K562 (cell line): ENCODE data around the gene OBSL1. TPM values are rescaled to one million over a fixed set of nuclear protein-coding genes. Genes with fewer than 3 reads are reported as not detected.

Experiments
- ATAC-seq: fragments of 200-7000 bp; cut with Tn5 transposase; 3 replicates; pipeline ENCODE4 v1.9.1; 2020; ENCODE audit warnings: moderate library complexity
- BruUV-seq: library from RNA; stranded (reverse); fragments of 400-500 nt; replicated peaks from 2 replicates; lab custom pipeline; 2021; lab: Mats Ljungman, UMichigan
- CTCF ChIA-PET: fragments of 300-600 bp; formaldehyde crosslinking; extraction: SDS; loops from one replicate; lab custom pipeline; 2021; ENCODE audit warnings: low intra/inter-chr PET ratio; lab: Yijun Ruan, JAX
- POLR2A ChIA-PET: fragments of 300-600, 350-650 bp; sonication (Branson Sonifier 250); formaldehyde crosslinking; extraction: SDS; loops from one replicate; lab custom pipeline; 2021; ENCODE audit warnings: antibody characterized with exemption, inconsistent platforms; lab: Yijun Ruan, JAX
- DNase-seq, 4 experiments: peaks; one replicate each; pipeline versions ENCODE4 v3.0.0 to v3.0.0-alpha.2; 2011 to 2018; ENCODE audit warnings: low spot score in 3 of 4, mixed read lengths in 3 of 4; ENCODE audit errors: extremely low read depth in 1 of 4
- FAIRE-seq: peaks from 2 replicates; lab custom pipeline; 2011; peaks lifted over from hg19 to GRCh38; lab: Jason Lieb, UNC
- H2AFZ ChIP-seq: 2 replicates; pipeline ENCODE4 v1.6.0; 2011; ENCODE audit warnings: low read depth, low read length, control low read depth, inconsistent platforms
- H3K27ac ChIP-seq: fragments of 200-600 bp; 3 replicates; pipeline ENCODE4 v1.8.0; 2011; ENCODE audit warnings: low read depth, mild to moderate bottlenecking, control low read depth, inconsistent platforms, low read length, moderate library complexity, mixed read lengths; ENCODE audit errors: extremely low read depth
- H3K27me3 ChIP-seq, 2 experiments: fragments of 300-600 bp in 1 of 2; 2 replicates in 1 of 2; 3 replicates in 1 of 2; pipeline versions ENCODE4 v1.6.0 to v1.8.0; 2011; ENCODE audit warnings: inconsistent platforms in 2 of 2, low read length in 2 of 2, mild to moderate bottlenecking in 1 of 2, mixed read lengths in 1 of 2, moderate library complexity in 1 of 2; ENCODE audit not compliant: control insufficient read depth in 2 of 2, insufficient read depth in 2 of 2
- H3K36me3 ChIP-seq: fragments of 300-600 bp; 3 replicates; pipeline ENCODE4 v1.8.0; 2011; ENCODE audit warnings: mild to moderate bottlenecking, low read length, inconsistent platforms; ENCODE audit not compliant: control insufficient read depth, insufficient read depth
- H3K4me1 ChIP-seq, 2 experiments: fragments of 200-600 bp in 1 of 2; replicated peaks in 1 of 2; 2 replicates in 1 of 2; 3 replicates in 1 of 2; pipeline versions ENCODE4 v1.5.1 to v1.8.0; 2011; ENCODE audit warnings: inconsistent platforms in 2 of 2, low read length in 2 of 2, mild to moderate bottlenecking in 1 of 2, mixed read lengths in 1 of 2, moderate library complexity in 1 of 2; ENCODE audit not compliant: control insufficient read depth in 2 of 2, insufficient read depth in 2 of 2
- H3K4me2 ChIP-seq: 2 replicates; pipeline ENCODE4 v1.6.1; 2011; ENCODE audit warnings: low read length, control low read depth, inconsistent platforms, mixed read lengths; ENCODE audit not compliant: insufficient read depth
- H3K4me3 ChIP-seq: fragments of 200-600 bp; sonication (generic), shearing (Covaris generic); 2 replicates; pipeline ENCODE4 v1.5.1; 2016; ENCODE audit warnings: control low read depth, inconsistent platforms
- H3K79me2 ChIP-seq: fragments of 200-600 bp; 3 replicates; pipeline ENCODE4 v1.8.0; 2011; ENCODE audit warnings: low read length, inconsistent platforms; ENCODE audit not compliant: control insufficient read depth, insufficient read depth
- H3K9ac ChIP-seq, 2 experiments: 2 replicates each; pipeline versions ENCODE4 v1.6.0 to v1.6.1; 2011; ENCODE audit warnings: low read depth in 2 of 2, low read length in 2 of 2, control low read depth in 1 of 2, inconsistent platforms in 1 of 2, mild to moderate bottlenecking in 1 of 2, mixed read lengths in 1 of 2; ENCODE audit not compliant: insufficient read depth in 1 of 2
- H3K9me1 ChIP-seq: one replicate; pipeline ENCODE4 v1.6.0; 2011; ENCODE audit warnings: inconsistent platforms, mild to moderate bottlenecking, low read length, moderate library complexity; ENCODE audit not compliant: control insufficient read depth, insufficient read depth
- H3K9me3 ChIP-seq: replicated peaks from 2 replicates; pipeline ENCODE4 v1.5.1; 2011; ENCODE audit warnings: low read depth, low read length, inconsistent platforms; ENCODE audit not compliant: control insufficient read depth, insufficient read depth
- H4K20me1 ChIP-seq: replicated peaks from 2 replicates; pipeline ENCODE4 v1.6.1; 2011; ENCODE audit warnings: low read length, inconsistent platforms, mixed read lengths; ENCODE audit not compliant: control insufficient read depth, insufficient read depth
- AFF1 ChIP-seq, 2 experiments: fragments of 450-650 bp; IDR thresholded peaks; 2 replicates each; pipeline ENCODE4 v1.6.1; 2018; ENCODE audit warnings: mild to moderate bottlenecking in 2 of 2, low read depth in 1 of 2; ENCODE audit not compliant: partially characterized antibody in 2 of 2
- CGGBP1 ChIP-seq: fragments of 250-450 bp; sonication (Bioruptor Pico); IDR thresholded peaks from 2 replicates; pipeline ENCODE4 v1.9.0; 2021; ENCODE audit warnings: mild to moderate bottlenecking
- CTBP1 ChIP-seq: fragments of 450-650 bp; IDR thresholded peaks from 2 replicates; pipeline ENCODE4 v1.6.1; 2016; ENCODE audit warnings: borderline replicate concordance
- E2F1 ChIP-seq: sonication (generic); formaldehyde crosslinking; IDR thresholded peaks from 2 replicates; pipeline ENCODE4 v1.8.1; 2023; ENCODE audit warnings: mild to moderate bottlenecking, missing genetic modification reagents, moderate library complexity
- PHB ChIP-seq: fragments of 250-450 bp; sonication (Bioruptor Pico); IDR thresholded peaks from 2 replicates; pipeline ENCODE4 v1.5.0; 2021
- POU5F1 ChIP-seq: fragments of 150-350 bp; IDR thresholded peaks from 2 replicates; pipeline ENCODE4 v1.6.1; 2014; ENCODE audit warnings: borderline replicate concordance, low read length, low read depth, mild to moderate bottlenecking; ENCODE audit not compliant: partially characterized antibody
- RBM14 ChIP-seq: fragments of 200-400 bp; formaldehyde crosslinking; IDR thresholded peaks from 2 replicates; pipeline ENCODE4 v1.6.1; 2018; ENCODE audit warnings: low read depth, mild to moderate bottlenecking, low read length, moderate library complexity, borderline replicate concordance; ENCODE audit not compliant: insufficient read depth
- RFX7 ChIP-seq: fragments of 250-450 bp; sonication (Bioruptor Pico); IDR thresholded peaks from 2 replicates; pipeline ENCODE4 v1.5.1; 2021; ENCODE audit warnings: mild to moderate bottlenecking
- RNF2 ChIP-seq: sonication (generic); IDR thresholded peaks from 2 replicates; pipeline ENCODE4 v1.6.1; 2016
- TEAD1 ChIP-seq, 2 experiments: fragments of 450-650 bp in 1 of 2; sonication (generic) in 1 of 2; formaldehyde crosslinking; IDR thresholded peaks; 2 replicates each; pipeline versions ENCODE4 v1.4.0 to v1.8.0; 2020 to 2022; ENCODE audit warnings: mild to moderate bottlenecking in 2 of 2, missing genetic modification reagents in 1 of 2
- USF2 ChIP-seq: sonication (generic); formaldehyde crosslinking; IDR thresholded peaks from 2 replicates; pipeline ENCODE4 v1.5.0; 2020; ENCODE audit warnings: missing genetic modification reagents
- ZNF197 ChIP-seq: fragments of 200-800 bp; sonication (Bioruptor generic); IDR thresholded peaks from 2 replicates; pipeline ENCODE4 v1.6.1; 2016; ENCODE audit warnings: low read depth, missing genetic modification characterization, missing compliant biosample characterization
- ZNF253 ChIP-seq: fragments of 250-450 bp; sonication (Bioruptor Pico); conservative IDR thresholded peaks from 2 replicates; pipeline ENCODE4 v1.6.1; 2021; ENCODE audit warnings: mild to moderate bottlenecking
- ZNF778 ChIP-seq: fragments of 450-650 bp; formaldehyde crosslinking; IDR thresholded peaks from 2 replicates; pipeline ENCODE4 v1.4.0; 2020; ENCODE audit warnings: mild to moderate bottlenecking, moderate library complexity
- WGBS: fragments of 100-300 bp; shearing (Covaris generic); methylation state at CpG from one replicate; pipeline ENCODE4 v1.1.6; 2016; ENCODE audit warnings: low coverage, mixed read lengths; ENCODE audit not compliant: insufficient coverage; ENCODE audit errors: missing lambda C conversion rate; 5-methylcytosine and 5-hydroxymethylcytosine counted together
- in situ Hi-C: fragments of 300-500 bp; cut with MboI; formaldehyde crosslinking; loops from 4 replicates; pipeline ENCODE4 v1.15.0; 2018; ENCODE audit warnings: inconsistent platforms, mixed read lengths
- intact Hi-C: fragments of 100-400 bp; cut with micrococcal nuclease; formaldehyde crosslinking; loops from 2 replicates; pipeline ENCODE4 v1.14.2; 2022
- polyA plus RNA-seq, 8 experiments: library from polyadenylated mRNA; depleted of rRNA in 4 of 8; stranded (reverse) in 5 of 8; unstranded in 3 of 8; fragments of >200 nt; fragmentation: Nextera tagmentation in 2 of 8; fragmentation: Illumina TruSeq in 1 of 8; extraction: Ambion mirVana in 2 of 8; extraction: Trizol in 1 of 8; gene quantifications; 2 replicates each; pipeline versions ENCODE4 v1.2.1 to v1.2.3, GENCODE V29; 2011 to 2014; ENCODE audit warnings: inconsistent platforms in 1 of 8, missing spikeins in 1 of 8
- total RNA-seq, 7 experiments: library from RNA; depleted of rRNA in 6 of 7; stranded (reverse); fragments of >200 nt in 6 of 7; fragmentation: Illumina TruSeq in 2 of 7; extraction: Trizol in 2 of 7; gene quantifications; 2 replicates each; pipeline versions ENCODE4 v1.2.1 to v1.2.3, GENCODE V29; 2011 to 2021; ENCODE audit warnings: low replicate concordance in 1 of 7

OBSL1 gene
- total and polyA plus RNA-seq, 9 of the 15 experiments (the other 6 are each of a cell fraction or from before 2014, with no cell fraction given): 1.2 to 26.6 (median 8.6) TPM

GRCh38 chr2:219514836-219515235, 56.5 kb downstream of the OBSL1 start:
- TF ChIP-seq PHB (CRISPR knock-in tag): no peak
- no peak for TF ChIP-seq POU5F1
- no peak for TF ChIP-seq ZNF253 (CRISPR knock-in tag)
- TF ChIP-seq RFX7 (CRISPR knock-in tag): no peak
- TF ChIP-seq CGGBP1 (CRISPR knock-in tag): no peak
- TF ChIP-seq ZNF197: 0 out of 2 replicates have a peak, but pooled peaks have one; percentile 3
- TF ChIP-seq E2F1: no peak
- no peak for TF ChIP-seq ZNF778 (CRISPR knock-in tag)
- peak in 1 of 2 experiments; percentile 16; a peak in 1 of 4 replicates for TF ChIP-seq TEAD1 (CRISPR knock-in tag; IDR thresholded peaks at IDR 0.05)
- 0 out of 2 replicates have a peak, but pooled peaks have one; percentile 10 for TF ChIP-seq RBM14
- no peak for TF ChIP-seq RNF2
- TF ChIP-seq CTBP1: no peak
- TF ChIP-seq AFF1 (IDR thresholded peaks at IDR 0.05; ENCODE audit: low read depth in 1 of 2, partially characterized antibody in 2 of 2): no peak
- TF ChIP-seq USF2 (CRISPR knock-in tag): no peak
- BruUV-seq: no TSS peak
- Histone ChIP-seq H3K27me3 (no peaks in the 10 kb centered on the region), H3K4me1 (peaks cover 69 to 91% of the 10 kb centered on the region in 2 experiments), H2AFZ (no peak overlapping the region), H3K9me3 (no peaks in the 10 kb centered on the region), H3K9ac (peak overlapping the region; percentile 44 to 85; a peak in 3 of 4 replicates), H3K79me2 (peaks cover 55% of the 10 kb centered on the region), H3K4me3 (peak overlapping the region; percentile 38), H3K27ac (peak overlapping the region; percentile 55; the same call in 2 of the 3 replicates), H3K36me3 (peaks cover 10% of the 10 kb centered on the region; the same call in 2 of the 3 replicates), H3K9me1 (peaks cover 3% of the 10 kb centered on the region), H4K20me1 (no peaks in the 10 kb centered on the region), H3K4me2 (peak overlapping the region; percentile 78)
- WGBS: 17% methylated on average over 17 of the region's 21 CpGs
- FAIRE-seq: no peak
- in situ Hi-C loops (no loop called here), intact Hi-C loops (no loop called here)
- ChIA-PET POLR2A (interaction anchor here (0.6 to 3.0 kb wide), 2 partner anchors 15 to 23 kb away, joined by 3 to 20 read pairs; partner anchors contain the start of gene GMPPA), CTCF (no interaction called here)
- ATAC-seq: no peak
- DNase-seq: no peak
